Neuronal stem cell (in vitro differentiated cells): ENCODE measurements around the gene KLHDC4.
A peak's percentile ranks its signal among the peaks of the same experiment; 100 is the strongest.

Experiments
- DNase-seq: peaks from one replicate; pipeline ENCODE4 v3.0.0-alpha.2; 2013; ENCODE audit warnings: low spot score
- H2AFZ ChIP-seq: one replicate; pipeline ENCODE4 v1.6.1; 2013; ENCODE audit warnings: mild to moderate bottlenecking, low read length, inconsistent platforms
- H2AK5ac ChIP-seq: 2 replicates; pipeline ENCODE4 v1.6.1; 2013; ENCODE audit warnings: low read depth, mild to moderate bottlenecking, inconsistent platforms, low read length, moderate library complexity, mixed read lengths
- H2BK120ac ChIP-seq: 2 replicates; pipeline ENCODE4 v1.6.1; 2013; ENCODE audit warnings: low read depth, mild to moderate bottlenecking, inconsistent platforms, low read length, moderate library complexity, mixed read lengths
- H2BK12ac ChIP-seq: one replicate; pipeline ENCODE4 v1.6.1; 2013; ENCODE audit warnings: low read length, inconsistent platforms
- H2BK15ac ChIP-seq: 2 replicates; pipeline ENCODE4 v1.6.1; 2013; ENCODE audit warnings: mild to moderate bottlenecking, low read length, inconsistent platforms, mixed read lengths
- H2BK5ac ChIP-seq: one replicate; pipeline ENCODE4 v1.6.1; 2013; ENCODE audit warnings: inconsistent platforms, mild to moderate bottlenecking, low read length, moderate library complexity
- H3K14ac ChIP-seq: one replicate; pipeline ENCODE4 v1.6.1; 2013; ENCODE audit warnings: low read length, inconsistent platforms
- H3K18ac ChIP-seq: 2 replicates; pipeline ENCODE4 v1.6.1; 2013; ENCODE audit warnings: low read length, inconsistent platforms
- H3K23ac ChIP-seq: 2 replicates; pipeline ENCODE4 v1.6.1; 2013; ENCODE audit warnings: low read depth, mild to moderate bottlenecking, mixed read lengths, low read length, inconsistent platforms; ENCODE audit not compliant: poor library complexity
- H3K27ac ChIP-seq: replicated peaks from 3 replicates; pipeline ENCODE4 v1.5.1; 2013; ENCODE audit warnings: low read length, inconsistent platforms
- H3K27me3 ChIP-seq, 3 experiments: 2 replicates each; pipeline ENCODE4 v1.6.1; 2013; ENCODE audit warnings: low read length in 3 of 3, mild to moderate bottlenecking in 2 of 3, inconsistent platforms in 1 of 3, low read depth in 1 of 3, mixed read lengths in 1 of 3, moderate library complexity in 1 of 3; ENCODE audit not compliant: control insufficient read depth in 3 of 3, insufficient read depth in 3 of 3
- H3K36me3 ChIP-seq, 2 donors: replicated peaks in 1 of 2; 2 replicates each; pipeline ENCODE4 v1.6.1; 2013; ENCODE audit warnings: low read length in 2 of 2; ENCODE audit not compliant: control insufficient read depth in 2 of 2, insufficient read depth in 2 of 2
- H3K4ac ChIP-seq: 2 replicates; pipeline ENCODE4 v1.6.1; 2013; ENCODE audit warnings: inconsistent platforms, mild to moderate bottlenecking, low read length, moderate library complexity
- H3K4me1 ChIP-seq, 2 donors: 1 replicate in 1 of 2; 2 replicates in 1 of 2; pipeline ENCODE4 v1.6.1; 2013; ENCODE audit warnings: low read length in 2 of 2, low read depth in 1 of 2; ENCODE audit not compliant: control insufficient read depth in 2 of 2, insufficient read depth in 1 of 2
- H3K4me2 ChIP-seq: one replicate; pipeline ENCODE4 v1.6.1; 2013; ENCODE audit warnings: mild to moderate bottlenecking, low read length, inconsistent platforms; ENCODE audit not compliant: insufficient read depth, poor library complexity, severe bottlenecking
- H3K4me3 ChIP-seq, 2 donors: 2 replicates each; pipeline ENCODE4 v1.5.1; 2013; ENCODE audit warnings: low read length in 2 of 2, mild to moderate bottlenecking in 2 of 2, inconsistent platforms in 1 of 2, moderate library complexity in 1 of 2
- H3K79me1 ChIP-seq: one replicate; pipeline ENCODE4 v1.6.1; 2013; ENCODE audit warnings: low read depth, mild to moderate bottlenecking, inconsistent platforms, low read length, moderate library complexity
- H3K9ac ChIP-seq: one replicate; pipeline ENCODE4 v1.6.1; 2013; ENCODE audit warnings: mild to moderate bottlenecking, low read depth, low read length, inconsistent platforms; ENCODE audit not compliant: poor library complexity
- H3K9me3 ChIP-seq, 2 donors: replicated peaks in 1 of 2; 2 replicates each; pipeline versions ENCODE3 to v1.6.1; 2013; ENCODE audit warnings: low read length in 2 of 2, mild to moderate bottlenecking in 2 of 2, inconsistent platforms in 1 of 2, low read depth in 1 of 2, mixed read lengths in 1 of 2, moderate library complexity in 1 of 2; ENCODE audit not compliant: control insufficient read depth in 2 of 2, insufficient read depth in 1 of 2
- H4K8ac ChIP-seq: one replicate; pipeline ENCODE4 v1.6.1; 2013; ENCODE audit warnings: low read depth, mild to moderate bottlenecking, inconsistent platforms, low read length, moderate library complexity
- H4K91ac ChIP-seq: one replicate; pipeline ENCODE4 v1.6.1; 2013; ENCODE audit warnings: low read length, low read depth, mild to moderate bottlenecking, inconsistent platforms; ENCODE audit not compliant: poor library complexity
- WGBS, 2 donors: extraction: QIAGEN DNeasy Blood & Tissue Kit; methylation state at CpG; one replicate each; pipeline ENCODE4 v1.1.7; 2013; ENCODE audit warnings: missing lambda C conversion rate in 2 of 2, mixed read lengths in 1 of 2; ENCODE audit not compliant: insufficient read length in 2 of 2, insufficient replicate concordance in 1 of 2; ENCODE audit errors: extremely low coverage in 2 of 2; 5-methylcytosine and 5-hydroxymethylcytosine counted together

Gene KLHDC4

GRCh38 chr16:87723226-87723623, 42.6 kb downstream of the KLHDC4 start:
- H2AFZ ChIP-seq = no peak overlapping the region
- H3K4me1 ChIP-seq = peaks cover 8 to 11% of the 10 kb centered on the region in 2 donors
- H2BK15ac ChIP-seq = no peak overlapping the region
- no peak overlapping the region for H3K27ac ChIP-seq
- no peak overlapping the region for H3K4ac ChIP-seq
- no peak overlapping the region for H3K18ac ChIP-seq
- H3K4me3 ChIP-seq = no peak overlapping the region
- H2BK5ac ChIP-seq = no peak overlapping the region
- H3K79me1 ChIP-seq = peaks cover 18% of the 10 kb centered on the region
- H3K4me2 ChIP-seq = no peak overlapping the region
- H3K9ac ChIP-seq = peak overlapping the region; percentile 60
- H3K36me3 ChIP-seq = peaks cover 15 to 71% of the 10 kb centered on the region in 2 donors
- H3K14ac ChIP-seq = no peak overlapping the region
- no peak overlapping the region for H2BK12ac ChIP-seq
- H3K9me3 ChIP-seq = peaks cover 0 to 2% of the 10 kb centered on the region in 2 donors
- no peak overlapping the region for H2BK120ac ChIP-seq
- 100% methylated on average over 1 of the region's 12 CpGs; no CpG with 5 or more reads in 1 of the 2 donors for WGBS, 2 donors
- peak overlapping the region; percentile 85 for H3K23ac ChIP-seq
- DNase-seq = no peak
- no peaks in the 10 kb centered on the region for H3K27me3 ChIP-seq
- H2AK5ac ChIP-seq = no peak overlapping the region
- no peak overlapping the region for H4K8ac ChIP-seq
- H4K91ac ChIP-seq = no peak overlapping the region

- no peak overlapping the region for H2BK15ac ChIP-seq
- no CpG with 5 or more reads among the region's 19 CpGs for WGBS, 2 donors
- no peak overlapping the region for H2AFZ ChIP-seq
- no peak overlapping the region for H3K4ac ChIP-seq
- H3K18ac ChIP-seq = peak overlapping the region; percentile 18
- H3K9me3 ChIP-seq = peaks cover 0 to 5% of the 10 kb centered on the region in 2 donors
- DNase-seq = no peak
- no peak overlapping the region for H3K4me3 ChIP-seq
- H3K23ac ChIP-seq = peak overlapping the region; percentile 11
- H2AK5ac ChIP-seq = no peak overlapping the region
- H2BK5ac ChIP-seq = no peak overlapping the region
- H3K79me1 ChIP-seq = peaks cover 18% of the 10 kb centered on the region
- H3K4me2 ChIP-seq = no peak overlapping the region
- no peak overlapping the region for H4K8ac ChIP-seq
- peaks cover 18 to 69% of the 10 kb centered on the region in 2 donors for H3K36me3 ChIP-seq
- no peak overlapping the region for H2BK12ac ChIP-seq
- H4K91ac ChIP-seq = no peak overlapping the region
- peak overlapping the region; percentile 12 for H3K9ac ChIP-seq
- no peak overlapping the region for H2BK120ac ChIP-seq
- H3K14ac ChIP-seq = no peak overlapping the region
- no peaks in the 10 kb centered on the region for H3K27me3 ChIP-seq
- H3K27ac ChIP-seq = no peak overlapping the region
- peaks cover 8 to 11% of the 10 kb centered on the region in 2 donors for H3K4me1 ChIP-seq
Observed at GRCh38 chr16:87722590-87723225, 43.1 kb downstream of the KLHDC4 start.

GRCh38 chr16:87721622-87722585, 43.9 kb downstream of the KLHDC4 start:
- H2BK12ac ChIP-seq = no peak overlapping the region
- no peak overlapping the region for H3K4me3 ChIP-seq
- peaks cover 14 to 67% of the 10 kb centered on the region in 2 donors for H3K36me3 ChIP-seq
- H3K27me3 ChIP-seq = no peaks in the 10 kb centered on the region
- H2BK5ac ChIP-seq = peak overlapping the region; percentile 60
- H3K14ac ChIP-seq = no peak overlapping the region
- H3K4ac ChIP-seq = no peak overlapping the region
- H3K27ac ChIP-seq = peak overlapping the region; percentile 14
- H2AFZ ChIP-seq = no peak overlapping the region
- no peak overlapping the region for H2BK120ac ChIP-seq
- H4K8ac ChIP-seq = no peak overlapping the region
- no peak for DNase-seq
- H3K9me3 ChIP-seq = peaks cover 0 to 5% of the 10 kb centered on the region in 2 donors
- WGBS, 2 donors = no CpG with 5 or more reads among the region's 33 CpGs
- peak overlapping the region; percentile 73 for H3K23ac ChIP-seq
- H3K18ac ChIP-seq = peak overlapping the region; percentile 27
- peaks cover 15% of the 10 kb centered on the region for H3K79me1 ChIP-seq
- H3K4me1 ChIP-seq = peaks cover 8 to 11% of the 10 kb centered on the region in 2 donors
- no peak overlapping the region for H4K91ac ChIP-seq
- no peak overlapping the region for H3K4me2 ChIP-seq
- no peak overlapping the region for H2BK15ac ChIP-seq
- no peak overlapping the region for H3K9ac ChIP-seq
- H2AK5ac ChIP-seq = peak overlapping the region; percentile 52

GRCh38 chr16:87720446-87720845, 45.3 kb downstream of the KLHDC4 start:
- Histone ChIP-seq H3K79me1 (peaks cover 12% of the 10 kb centered on the region), H3K4ac (no peak overlapping the region), H3K36me3 (peaks cover 14 to 70% of the 10 kb centered on the region in 2 donors), H3K4me3 (peak overlapping the region in 1 of 2 donors; percentile 51), H3K27ac (no peak overlapping the region), H2BK120ac (no peak overlapping the region), H3K23ac (no peak overlapping the region), H3K9me3 (peaks cover 0 to 5% of the 10 kb centered on the region in 2 donors), H3K14ac (no peak overlapping the region), H3K4me1 (peaks cover 6 to 11% of the 10 kb centered on the region in 2 donors), H3K4me2 (no peak overlapping the region), H2BK5ac (no peak overlapping the region), H2BK12ac (peak overlapping the region; percentile 78), H3K9ac (no peak overlapping the region), H4K8ac (no peak overlapping the region), H3K18ac (no peak overlapping the region), H4K91ac (no peak overlapping the region), H2AK5ac (no peak overlapping the region), H2AFZ (no peak overlapping the region), H3K27me3 (no peaks in the 10 kb centered on the region), H2BK15ac (no peak overlapping the region)
- no peak for DNase-seq
- WGBS, 2 donors = no CpG with 5 or more reads among the region's 24 CpGs
